ENCODE results near the gene GLUD2. TPM values are rescaled to one million over a fixed set of nuclear protein-coding genes. Genes with fewer than 3 reads are reported as not detected.
"Not testable (repeated sequence)": the region's sequence is repeated elsewhere in the genome, so short reads cannot be mapped to it uniquely, and the experiment has no call there.

GLUD2 gene
- total and polyA plus RNA-seq, 2 donors (not counting 1 experiment from before 2014, with no cell fraction given) = 0.19 to 0.42 TPM

DNA sequence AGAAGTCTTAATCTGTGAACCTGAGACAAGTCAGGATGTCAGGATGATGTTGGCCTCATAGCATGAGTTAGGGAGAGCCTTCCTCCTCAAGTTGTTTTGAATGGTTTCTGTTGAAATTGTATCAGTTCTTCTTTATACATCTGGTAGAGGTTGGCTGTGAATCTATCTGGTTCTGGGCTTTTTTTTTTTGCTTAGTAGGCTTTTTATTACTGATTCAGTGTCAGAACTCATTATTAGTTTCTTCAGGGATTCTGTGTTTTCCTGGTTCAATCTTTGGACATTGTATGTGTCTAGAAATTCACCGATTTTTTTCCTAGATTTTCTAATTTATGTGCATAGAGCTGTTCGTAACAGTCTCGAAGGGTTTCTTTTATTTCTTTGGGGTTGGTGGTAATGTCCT lies 14.9 kb downstream of the GLUD2 start:
- Mint-ChIP-seq H3K4me3 (no peak overlapping the region), H3K4me1 (no peaks in the 10 kb centered on the region), H3K27ac (no peak overlapping the region), H3K9me3 (ENCODE audit: insufficient read depth) (no peaks in the 10 kb centered on the region), H3K27me3 (no peaks in the 10 kb centered on the region)
- Histone ChIP-seq H3K27ac (ENCODE audit: low read length in 2 of 2) (no peak overlapping the region), H3K79me2 (ENCODE audit: control insufficient read depth, insufficient read depth, low read length) (no peaks in the 10 kb centered on the region), H3K4me2 (replicated peaks; ENCODE audit: low read depth, low read length, poor library complexity, severe bottlenecking) (no peak overlapping the region), H4K20me1 (ENCODE audit: control insufficient read depth, insufficient read depth, low read length, poor library complexity, severe bottlenecking) (no peaks in the 10 kb centered on the region), H3K4me1 (ENCODE audit: control insufficient read depth in 2 of 2, insufficient read depth in 2 of 2, low read length in 2 of 2) (no peaks in the 10 kb centered on the region), H3K4me3 (ENCODE audit: control extremely low read depth in 1 of 5, extremely low read depth in 1 of 5, insufficient read depth in 1 of 5, low read depth in 2 of 5, low read length in 4 of 5) (no peak overlapping the region), H3K9me3 (ENCODE audit: control extremely low read depth in 1 of 3, control insufficient read depth in 2 of 3, insufficient read depth in 1 of 3, low read length in 2 of 3) (no peaks in the 10 kb centered on the region), H2AFZ (ENCODE audit: insufficient read depth, low read depth, low read length, poor library complexity, severe bottlenecking) (no peak overlapping the region), H3K27me3 (replicated peaks in 1 of 4; ENCODE audit: control extremely low read depth in 1 of 4, control insufficient read depth in 3 of 4, insufficient read depth in 4 of 4, low read length in 3 of 4) (no peaks in the 10 kb centered on the region), H3K9ac (ENCODE audit: low read length) (no peak overlapping the region), H3K36me3 (replicated peaks in 1 of 2; ENCODE audit: control extremely low read depth in 1 of 2, control insufficient read depth in 1 of 2, extremely low read depth in 1 of 2, insufficient read depth in 2 of 2, low read length in 1 of 2) (no peaks in the 10 kb centered on the region)
- TF ChIP-seq, protein P1, sequence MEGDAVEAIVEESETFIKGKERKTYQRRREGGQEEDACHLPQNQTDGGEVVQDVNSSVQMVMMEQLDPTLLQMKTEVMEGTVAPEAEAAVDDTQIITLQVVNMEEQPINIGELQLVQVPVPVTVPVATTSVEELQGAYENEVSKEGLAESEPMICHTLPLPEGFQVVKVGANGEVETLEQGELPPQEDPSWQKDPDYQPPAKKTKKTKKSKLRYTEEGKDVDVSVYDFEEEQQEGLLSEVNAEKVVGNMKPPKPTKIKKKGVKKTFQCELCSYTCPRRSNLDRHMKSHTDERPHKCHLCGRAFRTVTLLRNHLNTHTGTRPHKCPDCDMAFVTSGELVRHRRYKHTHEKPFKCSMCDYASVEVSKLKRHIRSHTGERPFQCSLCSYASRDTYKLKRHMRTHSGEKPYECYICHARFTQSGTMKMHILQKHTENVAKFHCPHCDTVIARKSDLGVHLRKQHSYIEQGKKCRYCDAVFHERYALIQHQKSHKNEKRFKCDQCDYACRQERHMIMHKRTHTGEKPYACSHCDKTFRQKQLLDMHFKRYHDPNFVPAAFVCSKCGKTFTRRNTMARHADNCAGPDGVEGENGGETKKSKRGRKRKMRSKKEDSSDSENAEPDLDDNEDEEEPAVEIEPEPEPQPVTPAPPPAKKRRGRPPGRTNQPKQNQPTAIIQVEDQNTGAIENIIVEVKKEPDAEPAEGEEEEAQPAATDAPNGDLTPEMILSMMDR (IDR thresholded peaks at IDR 0.05) = no peak
- TF ChIP-seq EZH2 (IDR thresholded peaks at IDR 0.05; ENCODE audit: borderline replicate concordance, insufficient read depth, low read depth, low read length, poor library complexity, severe bottlenecking) = no peak
- WGBS (ENCODE audit: insufficient coverage) = no CpG with 5 or more reads among the region's 3 CpGs
- intact Hi-C loops (cut with micrococcal nuclease) = no loop called here
- CTCF ChIA-PET = no interaction called here
- ATAC-seq (ENCODE audit: low read depth) (no peak), DNase-seq (no peak)
- POLR2A ChIA-PET = no interaction called here

DNA sequence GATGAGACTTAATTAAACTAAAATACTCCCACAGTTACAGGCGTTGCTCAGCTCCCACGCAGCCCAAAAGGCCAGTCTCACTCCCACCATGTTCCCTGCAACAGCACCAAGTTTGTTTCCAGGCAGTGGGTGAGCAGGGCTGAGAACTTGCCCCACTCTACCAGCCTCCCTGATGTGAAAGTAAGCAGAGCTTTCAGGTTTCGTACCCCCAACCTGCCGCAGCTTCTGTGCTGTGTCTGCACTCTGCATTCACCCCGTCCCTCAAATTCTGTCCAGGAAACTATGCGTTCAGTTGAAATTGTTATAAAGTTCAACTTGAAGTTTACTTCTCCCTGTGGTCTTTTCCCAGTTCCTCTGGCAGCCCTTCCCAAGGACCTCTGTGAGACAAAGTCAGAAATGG lies 17.2 kb downstream of the GLUD2 start:
- WGBS (ENCODE audit: insufficient coverage) = no CpG with 5 or more reads among the region's 6 CpGs
- DNase-seq (no peak), ATAC-seq (ENCODE audit: low read depth) (no peak)
- no peaks in the 10 kb centered on the region for H3K9me3 Mint-ChIP-seq (ENCODE audit: insufficient read depth)
- intact Hi-C loops (cut with micrococcal nuclease) = no loop called here
- ChIA-PET CTCF (no interaction called here), POLR2A (no interaction called here)
- Histone ChIP-seq H3K79me2 (ENCODE audit: control insufficient read depth, insufficient read depth, low read length) (no peaks in the 10 kb centered on the region), H3K27ac (ENCODE audit: low read length in 2 of 2) (no peak overlapping the region), H3K36me3 (replicated peaks in 1 of 2; ENCODE audit: control extremely low read depth in 1 of 2, control insufficient read depth in 1 of 2, extremely low read depth in 1 of 2, insufficient read depth in 2 of 2, low read length in 1 of 2) (no peaks in the 10 kb centered on the region), H3K27me3 (replicated peaks in 1 of 4; ENCODE audit: control extremely low read depth in 1 of 4, control insufficient read depth in 3 of 4, insufficient read depth in 4 of 4, low read length in 3 of 4) (no peaks in the 10 kb centered on the region), H3K4me2 (replicated peaks; ENCODE audit: low read depth, low read length, poor library complexity, severe bottlenecking) (no peak overlapping the region), H4K20me1 (ENCODE audit: control insufficient read depth, insufficient read depth, low read length, poor library complexity, severe bottlenecking) (no peaks in the 10 kb centered on the region), H3K4me1 (ENCODE audit: control insufficient read depth in 2 of 2, insufficient read depth in 2 of 2, low read length in 2 of 2) (no peaks in the 10 kb centered on the region), H3K9me3 (ENCODE audit: control extremely low read depth in 1 of 3, control insufficient read depth in 2 of 3, insufficient read depth in 1 of 3, low read length in 2 of 3) (no peaks in the 10 kb centered on the region), H2AFZ (ENCODE audit: insufficient read depth, low read depth, low read length, poor library complexity, severe bottlenecking) (no peak overlapping the region), H3K9ac (ENCODE audit: low read length) (no peak overlapping the region), H3K4me3 (ENCODE audit: control extremely low read depth in 1 of 5, extremely low read depth in 1 of 5, insufficient read depth in 1 of 5, low read depth in 2 of 5, low read length in 4 of 5) (no peak overlapping the region)
- H3K4me3 Mint-ChIP-seq = no peak overlapping the region
- H3K4me1 Mint-ChIP-seq = no peaks in the 10 kb centered on the region
- H3K27me3 Mint-ChIP-seq = no peaks in the 10 kb centered on the region
- TF ChIP-seq, protein P1 (IDR thresholded peaks at IDR 0.05) = no peak
- no peak for TF ChIP-seq EZH2 (IDR thresholded peaks at IDR 0.05; ENCODE audit: borderline replicate concordance, insufficient read depth, low read depth, low read length, poor library complexity, severe bottlenecking)
- no peak overlapping the region for H3K27ac Mint-ChIP-seq

DNA sequence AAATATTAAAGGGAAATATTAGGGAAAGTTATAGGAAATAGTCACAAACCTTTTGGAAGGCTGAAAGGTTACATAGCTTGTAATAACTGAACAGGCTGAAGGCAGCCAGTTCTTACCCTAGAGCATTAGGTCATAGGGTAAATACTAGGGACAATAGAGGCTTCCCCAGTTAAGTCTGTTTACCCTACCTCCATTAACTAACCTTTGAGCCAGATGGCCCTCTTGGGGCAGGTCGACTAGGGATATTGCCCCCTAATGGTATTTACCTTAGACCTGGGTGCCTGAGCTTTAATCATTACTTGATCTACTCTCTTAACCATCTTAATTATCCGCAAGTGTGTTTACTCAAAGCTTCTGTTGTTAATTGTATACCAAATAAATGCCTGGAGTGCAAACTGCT lies 36.8 kb downstream of the GLUD2 start:
- H3K79me2 ChIP-seq (ENCODE audit: control insufficient read depth, insufficient read depth, low read length); H3K27me3 ChIP-seq (replicated peaks in 1 of 4; ENCODE audit: control extremely low read depth in 1 of 4, control insufficient read depth in 3 of 4, insufficient read depth in 4 of 4, low read length in 3 of 4); POLR2A ChIA-PET; H2AFZ ChIP-seq (ENCODE audit: insufficient read depth, low read depth, low read length, poor library complexity, severe bottlenecking); H3K27me3 Mint-ChIP-seq; H3K4me3 Mint-ChIP-seq; H3K9me3 Mint-ChIP-seq (ENCODE audit: insufficient read depth); H3K27ac Mint-ChIP-seq; H3K4me1 Mint-ChIP-seq; H3K4me3 ChIP-seq (ENCODE audit: control extremely low read depth in 1 of 5, extremely low read depth in 1 of 5, insufficient read depth in 1 of 5, low read depth in 2 of 5, low read length in 4 of 5); intact Hi-C loops (cut with micrococcal nuclease); DNase-seq; H3K9me3 ChIP-seq (ENCODE audit: control extremely low read depth in 1 of 3, control insufficient read depth in 2 of 3, insufficient read depth in 1 of 3, low read length in 2 of 3); H3K4me1 ChIP-seq (ENCODE audit: control insufficient read depth in 2 of 2, insufficient read depth in 2 of 2, low read length in 2 of 2); H3K9ac ChIP-seq (ENCODE audit: low read length); CTCF ChIA-PET; H3K27ac ChIP-seq (ENCODE audit: low read length in 2 of 2); H3K36me3 ChIP-seq (replicated peaks in 1 of 2; ENCODE audit: control extremely low read depth in 1 of 2, control insufficient read depth in 1 of 2, extremely low read depth in 1 of 2, insufficient read depth in 2 of 2, low read length in 1 of 2); H4K20me1 ChIP-seq (ENCODE audit: control insufficient read depth, insufficient read depth, low read length, poor library complexity, severe bottlenecking); ATAC-seq (ENCODE audit: low read depth); H3K4me2 ChIP-seq (replicated peaks; ENCODE audit: low read depth, low read length, poor library complexity, severe bottlenecking): not testable (repeated sequence)
- no CpG with 5 or more reads among the region's 2 CpGs for WGBS (ENCODE audit: insufficient coverage)
